ENCODE data around the gene STPG4. TPM values are rescaled to one million over a fixed set of nuclear protein-coding genes. Genes with fewer than 3 reads are reported as not detected.

The STPG4 gene
- total RNA-seq, 3 donors from 2014 or later (not counting 1 experiment from before 2014, with no cell fraction given), result 0.21 to 0.65 TPM; not detected in 1

- Mint-ChIP-seq H3K36me3 (no peaks in the 10 kb centered on the region), H3K27me3 (ENCODE audit: low read depth in 2 of 2) (no peaks in the 10 kb centered on the region), H3K4me3 (no peak overlapping the region), H3K27ac (no peak overlapping the region), H3K4me1 (no peaks in the 10 kb centered on the region), H3K9me3 (no peaks in the 10 kb centered on the region)
- intact Hi-C loops (cut with micrococcal nuclease), result no loop called here
- no peaks in the 10 kb centered on the region for H3K27me3 ChIP-seq (ENCODE audit: control insufficient read depth, insufficient read depth, low read length)
- DNase-seq (no peak), ATAC-seq (no peak)
- no peak for TF ChIP-seq CTCF (IDR thresholded peaks at IDR 0.05)
- no peak overlapping the region for H3K27ac ChIP-seq (ENCODE audit: low read length)
- H3K36me3 ChIP-seq (ENCODE audit: control insufficient read depth, insufficient read depth, low read length), result no peaks in the 10 kb centered on the region
- WGBS (ENCODE audit: insufficient coverage), result 87% methylated on average over 4 of the region's 4 CpGs
- H3K9me3 ChIP-seq (ENCODE audit: control insufficient read depth, insufficient read depth, low read length), result no peaks in the 10 kb centered on the region
- no peak overlapping the region for H3K4me3 ChIP-seq (ENCODE audit: low read length)
- H3K4me1 ChIP-seq (ENCODE audit: control insufficient read depth, insufficient read depth, low read length), result no peaks in the 10 kb centered on the region
Observed at GRCh38 chr2:47098953-47099352, 56.2 kb downstream of the STPG4 start.

- no peaks in the 10 kb centered on the region for H3K27me3 ChIP-seq (ENCODE audit: control insufficient read depth, insufficient read depth, low read length)
- no peak overlapping the region for H3K4me3 ChIP-seq (ENCODE audit: low read length)
- H3K36me3 ChIP-seq (ENCODE audit: control insufficient read depth, insufficient read depth, low read length), result no peaks in the 10 kb centered on the region
- no peaks in the 10 kb centered on the region for H3K27me3 Mint-ChIP-seq (ENCODE audit: low read depth in 2 of 2)
- no peaks in the 10 kb centered on the region for H3K36me3 Mint-ChIP-seq
- no peak for TF ChIP-seq CTCF (IDR thresholded peaks at IDR 0.05)
- no peaks in the 10 kb centered on the region for H3K4me1 Mint-ChIP-seq
- WGBS (ENCODE audit: insufficient coverage), result 75% methylated on average over 4 of the region's 4 CpGs
- no peak overlapping the region for H3K4me3 Mint-ChIP-seq
- H3K4me1 ChIP-seq (ENCODE audit: control insufficient read depth, insufficient read depth, low read length), result no peaks in the 10 kb centered on the region
- no peaks in the 10 kb centered on the region for H3K9me3 ChIP-seq (ENCODE audit: control insufficient read depth, insufficient read depth, low read length)
- DNase-seq, result no peak
- no peak for ATAC-seq
- H3K27ac Mint-ChIP-seq, result no peak overlapping the region
- intact Hi-C loops (cut with micrococcal nuclease), result no loop called here
- no peaks in the 10 kb centered on the region for H3K9me3 Mint-ChIP-seq
- no peak overlapping the region for H3K27ac ChIP-seq (ENCODE audit: low read length)
Observed at GRCh38 chr2:47097563-47097962, 57.5 kb downstream of the STPG4 start.

- 94% methylated on average over 3 of the region's 4 CpGs for WGBS (ENCODE audit: insufficient coverage)
- H3K4me1 Mint-ChIP-seq, result no peaks in the 10 kb centered on the region
- DNase-seq, result no peak
- no peak for TF ChIP-seq CTCF (IDR thresholded peaks at IDR 0.05)
- intact Hi-C loops (cut with micrococcal nuclease), result no loop called here
- H3K36me3 Mint-ChIP-seq, result no peaks in the 10 kb centered on the region
- H3K27ac ChIP-seq (ENCODE audit: low read length), result no peak overlapping the region
- H3K27me3 ChIP-seq (ENCODE audit: control insufficient read depth, insufficient read depth, low read length), result no peaks in the 10 kb centered on the region
- H3K36me3 ChIP-seq (ENCODE audit: control insufficient read depth, insufficient read depth, low read length), result no peaks in the 10 kb centered on the region
- H3K4me3 Mint-ChIP-seq, result no peak overlapping the region
- no peak overlapping the region for H3K27ac Mint-ChIP-seq
- H3K4me1 ChIP-seq (ENCODE audit: control insufficient read depth, insufficient read depth, low read length), result no peaks in the 10 kb centered on the region
- H3K4me3 ChIP-seq (ENCODE audit: low read length), result no peak overlapping the region
- no peaks in the 10 kb centered on the region for H3K27me3 Mint-ChIP-seq (ENCODE audit: low read depth in 2 of 2)
- H3K9me3 Mint-ChIP-seq, result no peaks in the 10 kb centered on the region
- ATAC-seq, result no peak
- no peaks in the 10 kb centered on the region for H3K9me3 ChIP-seq (ENCODE audit: control insufficient read depth, insufficient read depth, low read length)
Observed at GRCh38 chr2:47096451-47096850, 58.7 kb downstream of the STPG4 start.

GRCh38 chr2:47095349-47096020 lies 59.6 kb downstream of the STPG4 start:
- Mint-ChIP-seq H3K9me3 (no peaks in the 10 kb centered on the region), H3K27ac (no peak overlapping the region), H3K36me3 (no peaks in the 10 kb centered on the region), H3K27me3 (ENCODE audit: low read depth in 2 of 2) (peaks cover 0 to 6% of the 10 kb centered on the region in 2 donors), H3K4me3 (no peak overlapping the region), H3K4me1 (no peaks in the 10 kb centered on the region)
- Histone ChIP-seq H3K4me1 (ENCODE audit: control insufficient read depth, insufficient read depth, low read length) (no peaks in the 10 kb centered on the region), H3K27me3 (ENCODE audit: control insufficient read depth, insufficient read depth, low read length) (no peaks in the 10 kb centered on the region), H3K4me3 (ENCODE audit: low read length) (no peak overlapping the region), H3K27ac (ENCODE audit: low read length) (no peak overlapping the region), H3K36me3 (ENCODE audit: control insufficient read depth, insufficient read depth, low read length) (no peaks in the 10 kb centered on the region), H3K9me3 (ENCODE audit: control insufficient read depth, insufficient read depth, low read length) (no peaks in the 10 kb centered on the region)
- intact Hi-C loops (cut with micrococcal nuclease), result no loop called here
- ATAC-seq (no peak), DNase-seq (no peak)
- TF ChIP-seq CTCF (IDR thresholded peaks at IDR 0.05), result no peak
- 93% methylated on average over 5 of the region's 5 CpGs for WGBS (ENCODE audit: insufficient coverage)
